GM12892 (cell line): ENCODE measurements around the gene TIMP3.

Experiments
- POLR2A ChIP-seq: IDR thresholded peaks from 2 replicates; pipeline ENCODE4 v1.6.1; 2011; ENCODE audit warnings: low read depth, low read length, control low read depth
- POLR2AphosphoS5 ChIP-seq: IDR thresholded peaks from 2 replicates; pipeline ENCODE4 v1.6.1; 2011; ENCODE audit warnings: low read depth, low read length, control low read depth

DNA sequence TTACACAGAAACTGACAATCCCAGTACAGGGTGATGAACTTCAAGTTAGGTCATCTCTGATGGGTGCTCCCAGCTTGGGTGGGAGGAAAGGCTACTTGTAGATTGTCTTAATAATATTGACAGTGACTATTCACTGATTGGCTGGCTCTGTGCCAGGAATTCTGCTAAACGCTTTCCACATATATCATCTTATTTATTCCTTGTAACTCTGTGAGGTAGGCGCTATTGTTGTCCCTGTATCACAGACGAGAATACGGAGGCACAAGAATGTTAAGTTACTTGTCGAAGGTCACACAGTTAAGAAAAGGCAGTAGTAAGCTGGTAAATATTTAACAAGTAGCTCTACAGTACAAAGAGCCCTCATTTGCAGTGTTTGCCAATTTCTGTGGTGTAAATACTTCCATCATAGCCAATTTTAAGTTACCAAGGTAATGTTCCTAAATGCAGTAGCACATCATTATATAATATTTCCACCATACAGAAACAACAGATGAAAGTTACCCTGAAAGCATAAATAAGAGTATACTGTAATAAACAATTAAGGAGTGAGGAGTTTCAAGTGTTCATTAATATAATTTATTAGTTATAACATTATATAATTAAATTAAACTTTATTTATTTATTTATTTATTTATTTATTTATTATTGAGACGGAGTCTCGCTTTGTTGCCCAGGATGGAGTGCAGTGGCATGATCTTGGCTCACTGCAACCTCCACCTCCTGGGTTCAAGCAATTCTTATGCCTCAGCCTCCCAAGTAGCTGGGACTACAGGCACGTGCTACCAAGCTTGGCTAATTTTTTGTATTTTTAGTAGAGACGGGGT is 11.5 kb upstream of the TIMP3 start:
- TF ChIP-seq POLR2A (no peak), POLR2AphosphoS5 (no peak)
